GM18499 (cell line): ENCODE results near the gene NRROS.

Experiments
- ATAC-seq: cut with Tn5 transposase; IDR thresholded peaks from one replicate; pipeline ENCODE4 v1.9.1; 2021; ENCODE audit warnings: moderate number of reproducible peaks; ENCODE audit not compliant: insufficient read depth, unreplicated experiment

The NRROS gene

GRCh38 chr3:196673632-196674031, 34.1 kb downstream of the NRROS start:
- ATAC-seq: no peak

GRCh38 chr3:196677353-196677752, 37.9 kb downstream of the NRROS start:
- no peak for ATAC-seq

- ATAC-seq: no peak
These were observed 38.4 kb downstream of the NRROS start for GRCh38 chr3:196677931-196678330.

- no peak for ATAC-seq
These were observed 45.3 kb downstream of the NRROS start for GRCh38 chr3:196684548-196685407.

GRCh38 chr3:196686436-196686835, 46.9 kb downstream of the NRROS start:
- ATAC-seq: no peak

- no peak for ATAC-seq
These were observed 48.9 kb downstream of the NRROS start for GRCh38 chr3:196688349-196688748.

- no peak for ATAC-seq
These were observed 50.6 kb downstream of the NRROS start for GRCh38 chr3:196689941-196690660.

GRCh38 chr3:196691386-196691785, 51.9 kb downstream of the NRROS start:
- no peak for ATAC-seq

- ATAC-seq: no peak
These were observed 54.7 kb downstream of the NRROS start for GRCh38 chr3:196694202-196694638.

- ATAC-seq: no peak
These were observed 55.7 kb downstream of the NRROS start for GRCh38 chr3:196694941-196695848.

GRCh38 chr3:196695849-196696226, 56.3 kb downstream of the NRROS start:
- ATAC-seq: no peak

- no peak for ATAC-seq
These were observed 57.8 kb downstream of the NRROS start for GRCh38 chr3:196697270-196697669.

GRCh38 chr3:196699749-196700148, 60.3 kb downstream of the NRROS start:
- no peak for ATAC-seq

GRCh38 chr3:196700801-196701200, 61.3 kb downstream of the NRROS start:
- ATAC-seq: no peak

- ATAC-seq: no peak
These were observed 66.8 kb downstream of the NRROS start for GRCh38 chr3:196706327-196706726.

- no peak for ATAC-seq
These were observed 67.2 kb downstream of the NRROS start for GRCh38 chr3:196706731-196707130.

- no peak for ATAC-seq
These were observed 68.1 kb downstream of the NRROS start for GRCh38 chr3:196707566-196707965.

GRCh38 chr3:196708467-196708866, 69.0 kb downstream of the NRROS start:
- ATAC-seq: no peak
